HG03432 (cell line): Measurements from ENCODE around the gene CUL4A.
"Not testable (repeated sequence)": the region's sequence is repeated elsewhere in the genome, so short reads cannot be mapped to it uniquely, and the experiment has no call there.

Source experiments
- ATAC-seq: cut with Tn5 transposase; IDR thresholded peaks from one replicate; pipeline ENCODE4 v1.9.1; 2021; ENCODE audit warnings: mild to moderate bottlenecking, moderate library complexity; ENCODE audit not compliant: unreplicated experiment

The CUL4A gene

GRCh38 chr13:113233101-113233500 is 23.7 kb downstream of the CUL4A start:
- ATAC-seq = no peak

GRCh38 chr13:113238536-113238935 is 29.1 kb downstream of the CUL4A start:
- no peak for ATAC-seq

GRCh38 chr13:113239357-113239756 is 29.9 kb downstream of the CUL4A start:
- ATAC-seq = no peak

GRCh38 chr13:113239986-113240385 is 30.6 kb downstream of the CUL4A start:
- ATAC-seq = no peak

GRCh38 chr13:113241623-113242022 is 32.2 kb downstream of the CUL4A start:
- not testable (repeated sequence) for ATAC-seq

GRCh38 chr13:113243847-113244246 is 34.4 kb downstream of the CUL4A start:
- no peak for ATAC-seq

- ATAC-seq = no peak
Measured at GRCh38 chr13:113245849-113246796, 36.7 kb downstream of the CUL4A start.

GRCh38 chr13:113252516-113253095 is 43.2 kb downstream of the CUL4A start:
- no peak for ATAC-seq

GRCh38 chr13:113257908-113258307 is 48.5 kb downstream of the CUL4A start:
- not testable (repeated sequence) for ATAC-seq

- ATAC-seq = no peak
Measured at GRCh38 chr13:113258321-113259054, 49.1 kb downstream of the CUL4A start.

- no peak for ATAC-seq
Measured at GRCh38 chr13:113260996-113261395, 51.6 kb downstream of the CUL4A start.

- ATAC-seq = not testable (repeated sequence)
Measured at GRCh38 chr13:113263016-113263415, 53.6 kb downstream of the CUL4A start.

- ATAC-seq = no peak
Measured at GRCh38 chr13:113267642-113268405, 58.4 kb downstream of the CUL4A start.

GRCh38 chr13:113272031-113272430 is 62.6 kb downstream of the CUL4A start:
- ATAC-seq = no peak

GRCh38 chr13:113272701-113273181 is 63.3 kb downstream of the CUL4A start:
- ATAC-seq = no peak

- no peak for ATAC-seq
Measured at GRCh38 chr13:113273321-113273720, 63.9 kb downstream of the CUL4A start.

GRCh38 chr13:113273851-113274590 is 64.6 kb downstream of the CUL4A start:
- no peak for ATAC-seq

- no peak for ATAC-seq
Measured at GRCh38 chr13:113274721-113275120, 65.3 kb downstream of the CUL4A start.

- ATAC-seq = peak; percentile 50
Measured at GRCh38 chr13:113275387-113275786, 66.0 kb downstream of the CUL4A start.

- no peak for ATAC-seq
Measured at GRCh38 chr13:113280126-113280525, 70.7 kb downstream of the CUL4A start.
